Inferior parietal cortex (tissue), 1 donor: Measurements from ENCODE around the gene PGAM2.
"Not testable (repeated sequence)": the region's sequence is repeated elsewhere in the genome, so short reads cannot be mapped to it uniquely, and the experiment has no call there.

ENCODE experiments used
- DNase-seq: peaks from one replicate; pipeline ENCODE4 v3.0.0-alpha.2; 2016; ENCODE audit errors: extremely low spot score

The PGAM2 gene

DNA sequence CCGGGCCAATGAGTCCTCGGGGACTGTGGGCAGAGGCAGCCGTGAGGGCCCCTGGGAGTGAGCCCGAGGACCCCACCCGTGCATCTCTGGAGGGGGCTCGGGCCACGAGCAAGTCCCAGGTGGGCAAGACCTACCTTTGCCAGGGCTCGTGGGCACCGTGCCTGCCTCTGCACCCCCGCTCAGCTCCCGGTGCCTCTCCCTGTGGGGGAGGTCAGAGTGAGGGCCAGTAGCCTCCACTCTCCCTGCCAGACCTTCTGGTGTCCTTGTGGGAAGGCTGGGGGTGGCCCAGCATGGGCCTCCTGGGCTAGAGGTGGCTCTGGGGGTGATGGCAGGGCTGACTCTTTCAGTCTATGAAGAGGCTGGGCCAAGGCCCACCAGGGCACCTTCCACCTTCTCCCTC, 35.9 kb downstream of the PGAM2 start:
- DNase-seq = not testable (repeated sequence)

DNA sequence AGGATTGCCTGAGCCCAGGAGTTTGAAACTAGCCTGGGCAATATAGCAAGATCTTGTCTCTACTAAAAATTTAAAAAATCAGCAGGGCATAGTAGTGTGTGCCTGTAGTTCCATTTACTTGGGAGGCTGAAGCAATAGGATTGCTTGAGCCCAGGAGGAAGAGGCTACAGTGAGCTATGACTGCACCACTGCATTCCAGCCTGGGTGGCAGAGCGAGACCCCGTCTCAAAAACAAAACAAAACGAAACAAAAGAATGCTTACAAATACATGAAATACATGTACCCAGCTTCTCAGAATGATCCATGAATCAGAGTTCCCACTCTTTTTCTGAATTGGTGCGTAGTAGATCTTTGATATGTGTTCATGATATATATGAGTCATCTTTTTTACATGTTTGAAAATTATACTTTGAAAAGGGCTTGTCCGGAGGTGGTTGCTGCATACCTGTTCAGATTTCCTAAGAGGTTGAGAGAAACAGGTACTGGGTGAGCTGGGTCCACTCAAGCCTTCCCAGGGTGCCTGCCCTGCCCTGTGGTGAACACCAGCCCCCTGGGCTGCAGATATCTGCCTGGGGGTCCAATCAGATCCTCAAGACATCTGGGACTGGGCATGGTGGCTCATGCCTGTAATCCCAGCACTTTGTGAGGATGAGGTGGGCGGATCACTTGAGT, 42.4 kb downstream of the PGAM2 start:
- DNase-seq = not testable (repeated sequence)

DNA sequence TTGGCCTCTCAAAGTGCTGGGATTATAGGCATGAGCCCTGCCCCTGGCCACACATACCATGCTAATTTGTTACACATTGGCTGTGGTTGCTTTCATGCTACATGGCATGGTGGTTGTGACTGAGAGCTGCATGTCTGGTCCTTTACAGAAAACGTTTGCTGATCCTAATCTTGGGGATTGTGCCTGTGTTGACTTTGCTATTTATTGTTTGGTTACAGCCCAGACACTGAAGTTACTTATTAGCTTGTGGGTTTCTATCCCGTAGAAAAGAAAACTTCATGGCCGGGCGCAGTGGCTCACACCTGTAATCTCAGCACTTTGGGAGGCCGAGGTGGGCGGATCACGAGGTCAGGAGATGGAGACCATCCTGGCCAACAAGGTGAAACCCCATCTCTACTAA, 43.3 kb downstream of the PGAM2 start:
- not testable (repeated sequence) for DNase-seq

DNA sequence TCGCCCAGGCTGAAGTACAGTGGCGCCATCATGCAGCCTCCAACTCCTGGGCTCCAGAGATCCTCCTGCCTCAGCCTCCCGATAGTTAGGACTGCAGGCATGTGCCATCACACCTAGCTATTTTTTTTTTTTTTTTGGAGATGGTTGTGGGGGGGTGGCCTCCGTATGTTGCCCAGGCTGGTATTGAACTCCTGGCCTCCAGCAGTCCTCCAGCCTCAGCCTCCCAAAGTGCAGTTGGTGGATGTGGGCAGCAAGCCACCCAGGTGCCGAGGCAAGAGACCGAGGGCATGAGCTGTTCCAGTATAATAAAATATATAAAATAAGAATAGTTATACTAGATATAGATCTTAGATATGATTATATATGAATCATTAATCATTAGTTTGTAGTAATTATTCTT, 45.5 kb downstream of the PGAM2 start:
- not testable (repeated sequence) for DNase-seq

DNA sequence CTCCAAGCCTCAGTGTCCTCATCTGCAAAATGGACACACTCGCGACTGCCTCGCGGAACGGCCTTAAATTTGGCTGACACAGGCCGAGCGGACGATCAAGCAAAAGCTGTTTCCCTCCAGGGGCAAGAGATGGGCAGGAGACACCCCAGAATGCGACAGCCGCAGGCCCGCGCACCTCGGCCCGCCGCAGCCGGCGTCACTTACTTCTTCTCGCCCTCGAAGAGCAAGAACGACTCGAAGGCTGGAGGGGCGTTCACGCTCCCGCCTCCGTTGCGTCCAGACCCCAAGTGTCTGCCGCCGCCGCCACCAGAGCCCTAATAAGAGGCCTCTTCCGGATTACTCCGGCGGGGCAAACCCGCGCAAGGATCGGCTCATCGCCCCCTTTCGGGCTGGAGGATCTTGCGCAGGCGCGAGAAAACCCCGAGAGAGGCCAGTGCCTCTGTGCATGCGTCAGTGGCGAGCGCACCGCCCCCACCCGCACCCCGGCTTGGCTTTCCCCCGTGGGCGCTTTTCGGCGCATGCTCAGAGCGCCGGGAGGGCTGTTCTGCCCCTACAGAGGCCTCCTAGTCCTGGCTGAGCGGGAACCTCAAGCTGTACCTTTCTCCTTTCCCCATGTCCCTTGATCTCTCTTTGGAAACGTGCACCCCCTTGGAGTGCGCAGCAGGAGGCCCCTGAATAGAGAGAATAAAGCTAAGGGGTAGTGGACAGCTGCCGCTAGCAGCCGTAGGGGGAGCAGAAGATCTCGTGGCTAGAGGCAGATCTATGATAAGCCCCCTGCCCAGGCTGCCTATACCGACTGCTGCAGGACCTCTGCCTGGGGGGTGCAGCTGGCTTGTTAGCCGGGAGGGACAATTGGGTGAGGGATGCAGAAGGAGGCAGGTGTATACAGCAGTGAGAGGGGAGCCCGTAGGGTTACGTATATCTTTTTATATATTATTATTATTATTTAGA, 46.2 kb downstream of the PGAM2 start:
- peak; percentile 98 for DNase-seq

DNA sequence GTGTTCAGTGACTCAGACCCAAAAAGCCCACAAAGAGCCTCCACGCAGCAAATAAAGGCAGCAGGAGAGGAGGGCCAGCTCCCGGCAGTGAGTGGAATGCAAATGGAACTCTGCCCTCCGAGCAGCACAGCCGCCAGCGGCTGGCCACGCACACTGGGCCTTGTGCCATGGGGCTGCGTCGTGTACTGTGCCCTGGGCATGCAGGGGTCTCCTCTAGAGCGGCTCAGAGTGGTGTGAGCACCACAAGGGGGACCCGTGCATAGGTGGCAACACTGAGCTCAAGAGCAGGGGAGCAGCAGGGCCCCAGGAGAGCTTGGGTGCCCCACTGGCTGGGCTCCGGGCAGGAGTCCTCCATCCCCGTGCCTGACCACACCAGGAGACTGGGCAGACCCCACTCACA, 50.3 kb downstream of the PGAM2 start:
- DNase-seq = not testable (repeated sequence)
